Adrenal gland (tissue), 12 donors: ENCODE measurements around the gene UBR3. TPM values are rescaled to one million over a fixed set of nuclear protein-coding genes. Genes with fewer than 3 reads are reported as not detected.

Experiments used
- DNase-seq, 7 donors: peaks; one replicate each; pipeline ENCODE4 v3.0.0-alpha.2; 2019 to 2020
- H3K27ac ChIP-seq, 5 donors: fragments of 200-600 bp; sonication (generic) in 4 of 5; 1 replicate in 3 of 5; 2 replicates in 2 of 5; pipeline versions ENCODE4 v1.5.1 to v1.8.0; 2016 to 2020; ENCODE audit warnings: mild to moderate bottlenecking in 1 of 5
- H3K27me3 ChIP-seq: fragments of 200-600 bp; 2 replicates; pipeline ENCODE4 v1.8.0; 2021
- H3K36me3 ChIP-seq, 2 donors: fragments of 200-600 bp; replicated peaks in 1 of 2; 1 replicate in 1 of 2; 2 replicates in 1 of 2; pipeline versions ENCODE4 v1.5.1 to v1.8.0; 2018 to 2022
- H3K4me1 ChIP-seq, 2 donors: fragments of 200-600 bp; replicated peaks in 1 of 2; 1 replicate in 1 of 2; 2 replicates in 1 of 2; pipeline versions ENCODE4 v1.5.1 to v1.8.0; 2018 to 2021
- H3K4me3 ChIP-seq, 4 donors: fragments of 200-600 bp; sonication (generic) in 3 of 4; one replicate each; pipeline ENCODE4 v1.5.1; 2016 to 2018
- H3K9me3 ChIP-seq, 3 donors: fragments of 200-600 bp; sonication (generic) in 1 of 3; replicated peaks in 1 of 3; 1 replicate in 2 of 3; 2 replicates in 1 of 3; pipeline versions ENCODE4 v1.5.1 to v1.8.0; 2016 to 2021
- CTCF ChIP-seq, 6 experiments: fragments of 450-650 bp in 4 of 6; fragments of 200-600 bp in 2 of 6; sonication (generic) in 1 of 6; IDR thresholded peaks; 1 replicate in 5 of 6; 2 replicates in 1 of 6; pipeline versions ENCODE4 v1.5.1 to v1.8.0; 2016 to 2021; ENCODE audit warnings: antibody characterized with exemption in 6 of 6, mild to moderate bottlenecking in 2 of 6, moderate library complexity in 1 of 6
- POLR2A ChIP-seq, 2 donors: fragments of 450-650 bp; IDR thresholded peaks; one replicate each; pipeline ENCODE4 v1.6.1; 2017; ENCODE audit warnings: antibody characterized with exemption in 2 of 2, mild to moderate bottlenecking in 2 of 2, moderate library complexity in 1 of 2
- WGBS, 4 donors: extraction: QIAGEN DNeasy Blood & Tissue Kit in 2 of 4; methylation state at CpG; one replicate each; pipeline versions ENCODE4 v1.1.5 to v1.1.7; 2013 to 2017; 5-methylcytosine and 5-hydroxymethylcytosine counted together
- intact Hi-C, 2 donors: fragments of 100-400 bp; cut with DNase I; formaldehyde crosslinking; loops; one replicate each; pipeline versions ENCODE4 v1.14.1 to v1.15.0; 2022 to 2023
- polyA plus RNA-seq, 3 donors: library from polyadenylated mRNA; stranded (reverse); fragments of 200-250 nt in 2 of 3; fragments of 350-450 nt in 1 of 3; fragmentation: Illumina TruSeq in 1 of 3; extraction: RNeasy Lipid Tissue Mini Kit (QIAGEN cat#74804) in 1 of 3; gene quantifications; one replicate each; pipeline ENCODE4 v1.2.3, GENCODE V29; 2013 to 2014
- total RNA-seq, 9 donors: library from RNA; depleted of rRNA in 4 of 9; stranded (reverse); fragments of >200 nt in 4 of 9; fragments of 120-200 nt in 1 of 9; fragmentation: NEBNext Ultra II Directional in 1 of 9; extraction: Animal tissue kit (Norgen Biotek cat#: 25700) in 1 of 9; gene quantifications; one replicate each; pipeline versions ENCODE4 v1.1.0 to v1.2.4, GENCODE V29; 2013 to 2023
- donor health status: healthy with polysubstance abuse.
- donor health status: Bipolar disorder and iron deficiency.
- donor health status: DM: yes; HTN: yes; CAD: no.
- donor health status: DM: no; HTN: no; CAD: no.
- donor health status: DM: no; HTN: no; CAD: no.
- donor health status: DM: yes; HTN: yes; CAD: no.

The UBR3 gene
- total and polyA plus RNA-seq, 12 donors: 25.5 to 85.7 (median 62.8) TPM

DNA sequence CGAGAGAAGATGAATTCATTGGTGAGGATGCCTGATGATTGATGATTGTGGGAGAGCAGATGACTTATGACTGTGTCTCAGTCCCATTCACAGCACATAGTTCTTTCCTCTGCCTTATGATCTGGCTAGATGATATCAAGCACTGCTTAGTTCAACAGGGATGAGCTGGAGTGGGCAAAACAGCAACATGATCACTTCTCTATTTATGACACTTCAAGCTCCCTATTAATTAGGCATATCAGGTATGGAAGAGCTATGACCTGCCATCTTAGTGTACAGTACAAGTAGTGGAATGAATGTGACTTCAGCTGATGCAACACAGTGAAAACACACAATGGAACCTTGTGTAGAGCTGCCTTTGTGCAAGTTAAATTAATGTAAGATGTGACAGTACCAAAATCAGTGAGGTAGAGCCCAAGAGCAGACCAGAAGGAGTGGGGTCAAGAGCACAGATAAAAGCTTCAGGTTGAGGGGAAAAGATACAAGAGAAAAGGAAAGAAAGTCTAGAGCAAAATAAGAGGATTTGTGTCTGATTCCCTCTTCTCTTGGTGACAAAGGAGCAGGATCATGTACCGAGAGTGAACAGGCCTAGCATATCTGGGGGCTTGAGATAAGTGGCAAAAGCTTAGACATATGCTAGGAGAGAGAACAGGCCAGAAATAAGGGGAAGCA is 257.7 kb downstream of the UBR3 start:
- no peak for DNase-seq
- TF ChIP-seq CTCF (IDR thresholded peaks at IDR 0.05): no peak
- TF ChIP-seq POLR2A (IDR thresholded peaks at IDR 0.05): no peak
- Histone ChIP-seq H3K36me3 (peaks cover 0 to 16% of the 10 kb centered on the region in 2 donors), H3K4me3 (no peak overlapping the region), H3K27ac (no peak overlapping the region), H3K4me1 (no peaks in the 10 kb centered on the region), H3K9me3 (no peaks in the 10 kb centered on the region), H3K27me3 (no peaks in the 10 kb centered on the region)
- WGBS, 4 donors: 89 to 94% (median 93%) methylated on average over 2 of the region's 2 CpGs
- intact Hi-C loops: no loop called here

GRCh38 chr2:170086117-170086688 is 258.9 kb downstream of the UBR3 start:
- Histone ChIP-seq H3K4me3 (no peak overlapping the region), H3K4me1 (no peaks in the 10 kb centered on the region), H3K27me3 (no peaks in the 10 kb centered on the region), H3K36me3 (peaks cover 0 to 8% of the 10 kb centered on the region in 2 donors), H3K27ac (no peak overlapping the region), H3K9me3 (no peaks in the 10 kb centered on the region)
- no peak for DNase-seq
- WGBS, 4 donors: 85 to 91% (median 87%) methylated on average over 5 of the region's 5 CpGs
- TF ChIP-seq CTCF (IDR thresholded peaks at IDR 0.05) (no peak), POLR2A (IDR thresholded peaks at IDR 0.05) (no peak)
- intact Hi-C loops: no loop called here

GRCh38 chr2:170086751-170087412 is 259.6 kb downstream of the UBR3 start:
- TF ChIP-seq POLR2A (IDR thresholded peaks at IDR 0.05) (no peak), CTCF (IDR thresholded peaks at IDR 0.05) (no peak)
- H3K9me3 ChIP-seq: no peaks in the 10 kb centered on the region
- no peak overlapping the region for H3K4me3 ChIP-seq
- DNase-seq: no peak
- H3K4me1 ChIP-seq: no peaks in the 10 kb centered on the region
- H3K27me3 ChIP-seq: no peaks in the 10 kb centered on the region
- intact Hi-C loops: no loop called here
- H3K36me3 ChIP-seq: peaks cover 0 to 1% of the 10 kb centered on the region in 2 donors
- 82 to 91% (median 87%) methylated on average over 2 of the region's 2 CpGs for WGBS, 4 donors
- H3K27ac ChIP-seq: no peak overlapping the region

GRCh38 chr2:170087413-170087793 is 260.1 kb downstream of the UBR3 start:
- Histone ChIP-seq H3K27ac (no peak overlapping the region), H3K9me3 (no peaks in the 10 kb centered on the region), H3K36me3 (no peaks in the 10 kb centered on the region), H3K27me3 (no peaks in the 10 kb centered on the region), H3K4me3 (no peak overlapping the region), H3K4me1 (no peaks in the 10 kb centered on the region)
- intact Hi-C loops: no loop called here
- WGBS, 4 donors: 88 to 97% (median 92%) methylated on average over 2 of the region's 2 CpGs
- no peak for DNase-seq
- no peak for TF ChIP-seq CTCF (IDR thresholded peaks at IDR 0.05)
